Spleen (tissue), 7 donors: ENCODE measurements around the gene SLC25A13.

Experiments used
- CTCF ChIP-seq, 11 experiments: fragments of 200-600 bp in 7 of 11; fragments of 450-650 bp in 4 of 11; sonication (generic) in 4 of 11; IDR thresholded peaks in 8 of 11; conservative IDR thresholded peaks in 3 of 11; 1 replicate in 7 of 11; 2 replicates in 4 of 11; pipeline versions ENCODE4 v1.4.0 to v1.8.0; 2016 to 2021; ENCODE audit warnings: antibody characterized with exemption in 11 of 11, inconsistent platforms in 4 of 11, mild to moderate bottlenecking in 1 of 11
- POLR2A ChIP-seq, 3 donors: fragments of 450-650 bp; IDR thresholded peaks; one replicate each; pipeline ENCODE4 v1.5.1; 2017; ENCODE audit warnings: antibody characterized with exemption in 3 of 3, mild to moderate bottlenecking in 1 of 3
- POLR2AphosphoS5 ChIP-seq, 3 donors: sonication (generic); formaldehyde crosslinking; IDR thresholded peaks; one replicate each; pipeline ENCODE4 v1.5.1; 2017; ENCODE audit warnings: antibody characterized with exemption in 3 of 3
- donor health status: DM: no; HTN: no; CAD: no; lungs with moderate emphysema.
- donor health status: DM: no; HTN: no; CAD: no.
- donor health status: DM: no; HTN: no; CAD: no.

- no peak for TF ChIP-seq CTCF (IDR thresholded peaks at IDR 0.05 in 8 of 11, conservative IDR thresholded peaks at IDR 0.05 in 3 of 11)
- TF ChIP-seq POLR2A (IDR thresholded peaks at IDR 0.05), result no peak
- no peak for TF ChIP-seq POLR2AphosphoS5 (IDR thresholded peaks at IDR 0.05)
Observed at GRCh38 chr7:96212474-96212873, 109.4 kb downstream of the SLC25A13 start.
